Panc1 (cell line): Measurements from ENCODE around the gene GPHN.
"Not testable (repeated sequence)": the region's sequence is repeated elsewhere in the genome, so short reads cannot be mapped to it uniquely, and the experiment has no call there.

Experiments used
- POLR2AphosphoS5 ChIP-seq: IDR thresholded peaks from 2 replicates; pipeline ENCODE4 v1.6.1; 2012; ENCODE audit warnings: mild to moderate bottlenecking, low read depth, low read length, moderate library complexity
- TCF7L2 ChIP-seq: IDR thresholded peaks from 2 replicates; pipeline ENCODE4 v1.6.1; 2011; ENCODE audit warnings: mild to moderate bottlenecking, low read depth, low read length, inconsistent platforms
- TF ChIP-seq, protein P1 (sequence below): fragments of 450-650 bp; IDR thresholded peaks from 2 replicates; pipeline ENCODE4 v1.5.1; 2017; ENCODE audit warnings: mild to moderate bottlenecking
- TF ChIP-seq, protein P2 (sequence below), 2 experiments: IDR thresholded peaks; 2 replicates each; pipeline ENCODE4 v1.6.1; 2011 to 2012; ENCODE audit warnings: low read depth in 2 of 2, control low read depth in 1 of 2, low read length in 1 of 2, mild to moderate bottlenecking in 1 of 2, moderate library complexity in 1 of 2; ENCODE audit not compliant: insufficient read depth in 1 of 2

DNA sequence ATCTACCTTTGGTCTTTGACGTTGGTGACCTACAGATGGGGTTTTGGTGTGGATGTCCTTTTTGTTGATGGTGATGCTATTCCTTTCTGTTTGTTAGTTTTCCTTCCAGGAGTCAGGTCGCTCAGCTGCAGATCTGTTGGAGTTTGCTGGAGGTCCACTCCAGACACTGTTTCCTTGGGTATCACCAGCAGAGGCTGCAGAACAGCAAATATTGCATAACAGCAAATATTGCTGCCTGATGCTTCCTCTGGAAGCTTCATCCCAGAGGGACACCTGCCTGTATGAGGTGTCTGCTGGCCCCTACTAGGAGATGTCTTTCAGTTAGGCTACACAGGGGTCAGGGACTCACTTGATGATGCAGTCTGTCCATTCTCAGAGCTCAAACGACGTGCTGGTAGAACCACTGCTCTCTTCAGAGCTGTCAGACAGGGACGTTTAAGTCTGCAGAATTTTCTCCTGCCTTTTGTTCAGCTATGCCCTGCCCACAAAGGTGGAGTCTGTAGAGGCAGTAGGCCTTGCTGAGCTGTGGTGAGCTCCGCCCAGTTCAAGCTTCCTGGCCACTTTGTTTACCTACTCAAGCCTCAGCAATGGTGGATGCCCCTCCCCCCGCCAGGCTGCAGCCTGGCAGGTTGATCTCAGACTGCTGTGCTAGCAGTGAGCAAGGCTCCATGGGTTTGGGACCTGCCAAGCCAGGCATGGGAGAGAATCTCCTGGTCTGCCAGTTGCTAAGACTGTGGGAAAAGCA lies 559.3 kb downstream of the GPHN start:
- TF ChIP-seq, protein P1, sequence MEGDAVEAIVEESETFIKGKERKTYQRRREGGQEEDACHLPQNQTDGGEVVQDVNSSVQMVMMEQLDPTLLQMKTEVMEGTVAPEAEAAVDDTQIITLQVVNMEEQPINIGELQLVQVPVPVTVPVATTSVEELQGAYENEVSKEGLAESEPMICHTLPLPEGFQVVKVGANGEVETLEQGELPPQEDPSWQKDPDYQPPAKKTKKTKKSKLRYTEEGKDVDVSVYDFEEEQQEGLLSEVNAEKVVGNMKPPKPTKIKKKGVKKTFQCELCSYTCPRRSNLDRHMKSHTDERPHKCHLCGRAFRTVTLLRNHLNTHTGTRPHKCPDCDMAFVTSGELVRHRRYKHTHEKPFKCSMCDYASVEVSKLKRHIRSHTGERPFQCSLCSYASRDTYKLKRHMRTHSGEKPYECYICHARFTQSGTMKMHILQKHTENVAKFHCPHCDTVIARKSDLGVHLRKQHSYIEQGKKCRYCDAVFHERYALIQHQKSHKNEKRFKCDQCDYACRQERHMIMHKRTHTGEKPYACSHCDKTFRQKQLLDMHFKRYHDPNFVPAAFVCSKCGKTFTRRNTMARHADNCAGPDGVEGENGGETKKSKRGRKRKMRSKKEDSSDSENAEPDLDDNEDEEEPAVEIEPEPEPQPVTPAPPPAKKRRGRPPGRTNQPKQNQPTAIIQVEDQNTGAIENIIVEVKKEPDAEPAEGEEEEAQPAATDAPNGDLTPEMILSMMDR = not testable (repeated sequence)
- TF ChIP-seq, protein P2, sequence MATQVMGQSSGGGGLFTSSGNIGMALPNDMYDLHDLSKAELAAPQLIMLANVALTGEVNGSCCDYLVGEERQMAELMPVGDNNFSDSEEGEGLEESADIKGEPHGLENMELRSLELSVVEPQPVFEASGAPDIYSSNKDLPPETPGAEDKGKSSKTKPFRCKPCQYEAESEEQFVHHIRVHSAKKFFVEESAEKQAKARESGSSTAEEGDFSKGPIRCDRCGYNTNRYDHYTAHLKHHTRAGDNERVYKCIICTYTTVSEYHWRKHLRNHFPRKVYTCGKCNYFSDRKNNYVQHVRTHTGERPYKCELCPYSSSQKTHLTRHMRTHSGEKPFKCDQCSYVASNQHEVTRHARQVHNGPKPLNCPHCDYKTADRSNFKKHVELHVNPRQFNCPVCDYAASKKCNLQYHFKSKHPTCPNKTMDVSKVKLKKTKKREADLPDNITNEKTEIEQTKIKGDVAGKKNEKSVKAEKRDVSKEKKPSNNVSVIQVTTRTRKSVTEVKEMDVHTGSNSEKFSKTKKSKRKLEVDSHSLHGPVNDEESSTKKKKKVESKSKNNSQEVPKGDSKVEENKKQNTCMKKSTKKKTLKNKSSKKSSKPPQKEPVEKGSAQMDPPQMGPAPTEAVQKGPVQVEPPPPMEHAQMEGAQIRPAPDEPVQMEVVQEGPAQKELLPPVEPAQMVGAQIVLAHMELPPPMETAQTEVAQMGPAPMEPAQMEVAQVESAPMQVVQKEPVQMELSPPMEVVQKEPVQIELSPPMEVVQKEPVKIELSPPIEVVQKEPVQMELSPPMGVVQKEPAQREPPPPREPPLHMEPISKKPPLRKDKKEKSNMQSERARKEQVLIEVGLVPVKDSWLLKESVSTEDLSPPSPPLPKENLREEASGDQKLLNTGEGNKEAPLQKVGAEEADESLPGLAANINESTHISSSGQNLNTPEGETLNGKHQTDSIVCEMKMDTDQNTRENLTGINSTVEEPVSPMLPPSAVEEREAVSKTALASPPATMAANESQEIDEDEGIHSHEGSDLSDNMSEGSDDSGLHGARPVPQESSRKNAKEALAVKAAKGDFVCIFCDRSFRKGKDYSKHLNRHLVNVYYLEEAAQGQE (IDR thresholded peaks at IDR 0.05; ENCODE audit: insufficient read depth in 1 of 2, low read depth in 2 of 2, low read length in 1 of 2) = not testable (repeated sequence)
- TF ChIP-seq TCF7L2, POLR2AphosphoS5: not testable (repeated sequence)
